Endothelial cell of umbilical vein (primary cell): ENCODE data around the gene TFG. TPM values are rescaled to one million over a fixed set of nuclear protein-coding genes. Genes with fewer than 3 reads are reported as not detected.

Experiments used
- BruUV-seq: library from RNA; stranded (reverse); fragments of 400-500 nt; replicated peaks from 2 replicates; lab custom pipeline; 2021; lab: Mats Ljungman, UMichigan
- CTCF ChIA-PET: fragments of 300-600, 350-600 bp; sonication (Branson Sonifier 250); formaldehyde crosslinking; loops from one replicate; lab custom pipeline; 2021; ENCODE audit warnings: antibody characterized with exemption, inconsistent platforms; lab: Charles Lee
- POLR2A ChIA-PET: fragments of 300-600, 350-600 bp; sonication (Branson Sonifier 250); formaldehyde crosslinking; loops from one replicate; lab custom pipeline; 2021; ENCODE audit warnings: antibody characterized with exemption, inconsistent platforms; lab: Charles Lee
- DNase-seq: peaks from one replicate; pipeline ENCODE4 v3.0.0-alpha.2; 2011; ENCODE audit warnings: low read depth, low spot score
- FAIRE-seq: peaks from 2 replicates; lab custom pipeline; 2011; peaks lifted over from hg19 to GRCh38; lab: Jason Lieb, UNC
- H2AFZ ChIP-seq: 2 replicates; pipeline ENCODE4 v1.6.0; 2012; ENCODE audit warnings: low read depth, low read length, control low read depth, inconsistent platforms
- H3K27ac ChIP-seq: 2 replicates; pipeline ENCODE4 v1.5.1; 2011; ENCODE audit warnings: low read depth, mild to moderate bottlenecking, control low read depth, low read length, moderate library complexity; ENCODE audit not compliant: insufficient read depth
- H3K27me3 ChIP-seq, 2 experiments: 2 replicates each; pipeline versions ENCODE4 v1.6.0 to v1.6.1; 2011; ENCODE audit warnings: low read length in 2 of 2, mixed read lengths in 1 of 2; ENCODE audit not compliant: control insufficient read depth in 2 of 2, insufficient read depth in 2 of 2
- H3K36me3 ChIP-seq, 2 experiments: 2 replicates in 1 of 2; 3 replicates in 1 of 2; pipeline ENCODE4 v1.5.1; 2011; ENCODE audit warnings: low read length in 2 of 2, mild to moderate bottlenecking in 1 of 2, moderate library complexity in 1 of 2; ENCODE audit not compliant: control insufficient read depth in 2 of 2, insufficient read depth in 2 of 2; ENCODE audit errors: extremely low read depth in 1 of 2
- H3K4me1 ChIP-seq: 3 replicates; pipeline ENCODE4 v1.5.1; 2011; ENCODE audit warnings: mild to moderate bottlenecking, low read length; ENCODE audit not compliant: control insufficient read depth, insufficient read depth; ENCODE audit errors: extremely low read depth
- H3K4me2 ChIP-seq: 2 replicates; pipeline ENCODE4 v1.6.1; 2011; ENCODE audit warnings: low read length, control low read depth, mixed read lengths; ENCODE audit not compliant: insufficient read depth
- H3K4me3 ChIP-seq, 3 experiments: fragments of 200-600 bp in 1 of 3; sonication (generic), shearing (Covaris generic) in 1 of 3; replicated peaks in 1 of 3; 2 replicates each; pipeline ENCODE4 v1.5.1; 2011 to 2016; ENCODE audit warnings: control low read depth in 3 of 3, low read length in 3 of 3, mild to moderate bottlenecking in 2 of 3, inconsistent platforms in 1 of 3, low read depth in 1 of 3, moderate library complexity in 1 of 3; ENCODE audit not compliant: insufficient read depth in 1 of 3
- H3K79me2 ChIP-seq: 2 replicates; pipeline ENCODE4 v1.6.0; 2012; ENCODE audit warnings: low read length, inconsistent platforms; ENCODE audit not compliant: control insufficient read depth, insufficient read depth
- H3K9ac ChIP-seq: replicated peaks from 2 replicates; pipeline ENCODE3; 2011; ENCODE audit warnings: low read length, control low read depth; ENCODE audit not compliant: insufficient read depth; ENCODE audit errors: extremely low read depth
- H3K9me1 ChIP-seq: replicated peaks from 3 replicates; pipeline ENCODE4 v1.6.0; 2011; ENCODE audit warnings: mild to moderate bottlenecking, low read length; ENCODE audit not compliant: control insufficient read depth, insufficient read depth; ENCODE audit errors: extremely low read depth
- H3K9me3 ChIP-seq: replicated peaks from 2 replicates; pipeline ENCODE4 v1.5.1; 2012; ENCODE audit warnings: low read length, inconsistent platforms; ENCODE audit not compliant: control insufficient read depth, insufficient read depth
- H4K20me1 ChIP-seq: replicated peaks from 2 replicates; pipeline ENCODE3; 2011; ENCODE audit warnings: mild to moderate bottlenecking, low read length; ENCODE audit not compliant: control insufficient read depth, insufficient read depth; ENCODE audit errors: extremely low read depth
- EZH2 ChIP-seq: IDR thresholded peaks from 2 replicates; pipeline ENCODE4 v1.6.1; 2012; ENCODE audit warnings: borderline replicate concordance, low read depth, mild to moderate bottlenecking, moderate library complexity, low read length, inconsistent platforms; ENCODE audit not compliant: severe bottlenecking
- FOS ChIP-seq: IDR thresholded peaks from 2 replicates; pipeline ENCODE4 v1.6.1; 2011; ENCODE audit warnings: mild to moderate bottlenecking, low read length, moderate library complexity, borderline replicate concordance; ENCODE audit not compliant: insufficient read depth
- GATA2 ChIP-seq: IDR thresholded peaks from 2 replicates; pipeline ENCODE4 v1.7.0; 2011; ENCODE audit warnings: low read depth, mild to moderate bottlenecking, moderate library complexity, mixed read lengths, low read length; ENCODE audit not compliant: insufficient read length, insufficient read depth
- JUN ChIP-seq: IDR thresholded peaks from 2 replicates; pipeline ENCODE4 v1.6.1; 2011; ENCODE audit warnings: borderline replicate concordance, low read depth; ENCODE audit not compliant: insufficient read length, insufficient read depth
- MYC ChIP-seq: IDR thresholded peaks from one replicate; pipeline ENCODE4 v1.6.1; 2011; ENCODE audit warnings: mild to moderate bottlenecking, low read depth, low read length
- POLR2A ChIP-seq: IDR thresholded peaks from 2 replicates; pipeline ENCODE4 v1.6.1; 2012; ENCODE audit warnings: low read depth, mild to moderate bottlenecking, control low read depth, low read length
- POLR2AphosphoS5 ChIP-seq: IDR thresholded peaks from 2 replicates; pipeline ENCODE4 v1.6.1; 2012; ENCODE audit warnings: low read depth, mild to moderate bottlenecking, control low read depth, low read length, moderate library complexity; ENCODE audit not compliant: insufficient read depth
- dilution Hi-C: fragments of 300-500 bp; cut with MboI; formaldehyde crosslinking; loops from one replicate; pipeline ENCODE4 v1.15.0; 2019; ENCODE audit warnings: low sequenced_read_pairs; ENCODE audit not compliant: extremely low pct_ligation_motif_present
- intact Hi-C: fragments of 100-400 bp; cut with micrococcal nuclease; formaldehyde crosslinking; loops from one replicate; pipeline ENCODE4 v1.10.0; 2022
- polyA plus RNA-seq, 4 experiments: library from polyadenylated mRNA; depleted of rRNA in 3 of 4; stranded (reverse) in 3 of 4; unstranded in 1 of 4; fragments of >200 nt; gene quantifications; 2 replicates each; pipeline versions ENCODE4 v1.2.1 to v1.2.3, GENCODE V29; 2011 to 2012; ENCODE audit warnings: missing spikeins in 1 of 4
- total RNA-seq: library from RNA; stranded (reverse); gene quantifications from 2 replicates; pipeline ENCODE4 v1.2.3, GENCODE V29; 2021
- TF ChIP-seq, protein P1 (sequence below): IDR thresholded peaks from 2 replicates; pipeline ENCODE4 v1.6.1; 2011; ENCODE audit not compliant: insufficient read depth, insufficient read length
- TF ChIP-seq, protein P2 (sequence below), 2 donors: IDR thresholded peaks; 1 replicate in 1 of 2; 2 replicates in 1 of 2; pipeline ENCODE4 v1.5.1; 2011; ENCODE audit warnings: low read length in 2 of 2, mild to moderate bottlenecking in 2 of 2, moderate library complexity in 2 of 2, control low read depth in 1 of 2, inconsistent platforms in 1 of 2, low read depth in 1 of 2; ENCODE audit not compliant: insufficient read depth in 1 of 2; ENCODE audit errors: extremely low read depth in 1 of 2

The TFG gene
- total and polyA plus RNA-seq, 2 donors (not counting 3 experiments of a cell fraction or from before 2014, with no cell fraction given), result 106 to 154 TPM

DNA sequence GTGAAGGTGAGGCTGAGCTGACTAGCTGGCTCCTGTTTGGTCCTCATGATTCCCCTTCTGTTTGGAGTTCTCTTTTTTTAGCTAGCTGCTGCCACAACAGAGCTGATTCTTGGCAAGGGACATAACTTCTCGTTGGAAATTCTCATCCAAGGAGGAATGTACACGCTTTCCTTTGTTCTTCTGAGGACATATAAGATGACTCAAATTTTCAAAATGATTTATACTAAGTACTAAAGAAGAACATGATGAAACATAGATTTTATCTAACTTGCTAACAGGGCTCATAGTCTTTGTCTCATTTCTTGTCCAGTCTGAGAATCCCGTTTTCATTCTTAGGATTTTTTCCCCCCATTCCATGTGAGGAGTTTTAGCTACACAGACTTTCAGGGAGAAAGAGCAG, 2.9 kb upstream of the TFG start:
- TF ChIP-seq JUN (no peak), POLR2A (no peak), MYC (no peak), GATA2 (no peak), EZH2 (no peak), POLR2AphosphoS5 (no peak), FOS (no peak)
- TF ChIP-seq, protein P1, sequence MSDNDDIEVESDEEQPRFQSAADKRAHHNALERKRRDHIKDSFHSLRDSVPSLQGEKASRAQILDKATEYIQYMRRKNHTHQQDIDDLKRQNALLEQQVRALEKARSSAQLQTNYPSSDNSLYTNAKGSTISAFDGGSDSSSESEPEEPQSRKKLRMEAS, result no peak
- TF ChIP-seq, protein P2, sequence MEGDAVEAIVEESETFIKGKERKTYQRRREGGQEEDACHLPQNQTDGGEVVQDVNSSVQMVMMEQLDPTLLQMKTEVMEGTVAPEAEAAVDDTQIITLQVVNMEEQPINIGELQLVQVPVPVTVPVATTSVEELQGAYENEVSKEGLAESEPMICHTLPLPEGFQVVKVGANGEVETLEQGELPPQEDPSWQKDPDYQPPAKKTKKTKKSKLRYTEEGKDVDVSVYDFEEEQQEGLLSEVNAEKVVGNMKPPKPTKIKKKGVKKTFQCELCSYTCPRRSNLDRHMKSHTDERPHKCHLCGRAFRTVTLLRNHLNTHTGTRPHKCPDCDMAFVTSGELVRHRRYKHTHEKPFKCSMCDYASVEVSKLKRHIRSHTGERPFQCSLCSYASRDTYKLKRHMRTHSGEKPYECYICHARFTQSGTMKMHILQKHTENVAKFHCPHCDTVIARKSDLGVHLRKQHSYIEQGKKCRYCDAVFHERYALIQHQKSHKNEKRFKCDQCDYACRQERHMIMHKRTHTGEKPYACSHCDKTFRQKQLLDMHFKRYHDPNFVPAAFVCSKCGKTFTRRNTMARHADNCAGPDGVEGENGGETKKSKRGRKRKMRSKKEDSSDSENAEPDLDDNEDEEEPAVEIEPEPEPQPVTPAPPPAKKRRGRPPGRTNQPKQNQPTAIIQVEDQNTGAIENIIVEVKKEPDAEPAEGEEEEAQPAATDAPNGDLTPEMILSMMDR (IDR thresholded peaks at IDR 0.05; ENCODE audit: extremely low read depth in 1 of 2, insufficient read depth in 1 of 2, low read depth in 1 of 2, low read length in 2 of 2), result no peak
- ChIA-PET CTCF (interaction anchor here (0.8 to 1.8 kb wide), 2 partner anchors 12 to 244 kb away, joined by 3 to 6 read pairs; no protein-coding TSS in a partner anchor), POLR2A (no interaction called here)
- Histone ChIP-seq H3K36me3 (no peaks in the 10 kb centered on the region), H3K9me3 (no peaks in the 10 kb centered on the region), H3K27ac (no peak overlapping the region), H3K4me3 (no peak overlapping the region), H3K9ac (no peak overlapping the region), H3K9me1 (no peaks in the 10 kb centered on the region), H3K4me1 (peaks cover 8% of the 10 kb centered on the region), H3K4me2 (no peak overlapping the region), H2AFZ (no peak overlapping the region), H3K27me3 (peaks cover 5 to 7% of the 10 kb centered on the region in 2 experiments), H3K79me2 (peaks cover 16% of the 10 kb centered on the region), H4K20me1 (no peaks in the 10 kb centered on the region)
- dilution Hi-C loops (no loop called here), intact Hi-C loops (loop anchor here (5.0 to 10.0 kb wide), 2 partner anchors 79 to 212 kb away; partner anchors contain the start of gene TMEM45A)
- no peak for FAIRE-seq
- no peak for DNase-seq
- BruUV-seq, result no TSS peak
